ENCODE data around the gene INCA1.

INCA1 gene

GRCh38 chr17:4967539-4968485 lies 29.5 kb downstream of the INCA1 start, which contains the start of gene SPAG7:
TSS of gene SPAG7 (minus strand) at chr17:4967817. CDS start at chr17:4967804, 13 bp downstream.
- Histone ChIP-seq H4K20me1 (ENCODE audit: insufficient read depth, low read length) (peaks cover 4% of the 10 kb centered on the region), H3K4me1 (ENCODE audit: insufficient read depth, low read length) (peaks cover 32% of the 10 kb centered on the region), H3K27ac (ENCODE audit: low read length) (peak within 1 kb of the TSS; percentile 92), H3K27me3 (ENCODE audit: insufficient read depth, low read length, poor library complexity) (no peaks in the 10 kb centered on the region), H3K79me2 (ENCODE audit: insufficient read depth, low read length) (peaks cover 39% of the 10 kb centered on the region), H3K4me3 (ENCODE audit: low read depth in 1 of 2, low read length in 2 of 2) (peak within 1 kb of the TSS; percentile 48 to 87), H3K9ac (ENCODE audit: low read depth, low read length) (peak within 1 kb of the TSS; percentile 87), H3K9me3 (ENCODE audit: insufficient read depth, low read length, severe bottlenecking) (no peaks in the 10 kb centered on the region), H3K4me2 (ENCODE audit: insufficient read depth, low read length) (peak within 1 kb of the TSS; percentile 99), H3K36me3 (ENCODE audit: insufficient read depth, low read length) (peaks cover 40% of the 10 kb centered on the region), H2AFZ (ENCODE audit: low read depth, low read length) (peak within 1 kb of the TSS; percentile 83)
- ATAC-seq (ENCODE audit: insufficient read depth, low read depth) (peak; percentile 59), DNase-seq (peak; percentile 95)
- peak; percentile 3 for TF ChIP-seq CTCF (IDR thresholded peaks at IDR 0.05; ENCODE audit: borderline replicate concordance, extremely low read depth, low read length, poor library complexity, severe bottlenecking)
- no peak for TF ChIP-seq EZH2 (IDR thresholded peaks at IDR 0.05; ENCODE audit: borderline replicate concordance, low read depth, low read length, severe bottlenecking)

- Histone ChIP-seq H2AFZ (ENCODE audit: low read depth, low read length) (peak overlapping the region; percentile 73), H3K9ac (ENCODE audit: low read depth, low read length) (peak overlapping the region; percentile 87), H3K9me3 (ENCODE audit: insufficient read depth, low read length, severe bottlenecking) (no peaks in the 10 kb centered on the region), H3K27ac (ENCODE audit: low read length) (peak overlapping the region; percentile 92), H3K4me3 (ENCODE audit: low read depth in 1 of 2, low read length in 2 of 2) (peak overlapping the region; percentile 48 to 87), H3K4me2 (ENCODE audit: insufficient read depth, low read length) (peak overlapping the region; percentile 90), H4K20me1 (ENCODE audit: insufficient read depth, low read length) (no peaks in the 10 kb centered on the region), H3K79me2 (ENCODE audit: insufficient read depth, low read length) (peaks cover 39% of the 10 kb centered on the region), H3K27me3 (ENCODE audit: insufficient read depth, low read length, poor library complexity) (no peaks in the 10 kb centered on the region), H3K4me1 (ENCODE audit: insufficient read depth, low read length) (peaks cover 32% of the 10 kb centered on the region), H3K36me3 (ENCODE audit: insufficient read depth, low read length) (peaks cover 32% of the 10 kb centered on the region)
- no peak for TF ChIP-seq EZH2 (IDR thresholded peaks at IDR 0.05; ENCODE audit: borderline replicate concordance, low read depth, low read length, severe bottlenecking)
- TF ChIP-seq CTCF (IDR thresholded peaks at IDR 0.05; ENCODE audit: borderline replicate concordance, extremely low read depth, low read length, poor library complexity, severe bottlenecking): no peak
- DNase-seq (peak; percentile 99), ATAC-seq (ENCODE audit: insufficient read depth, low read depth) (peak; percentile 90)
These were observed 30.3 kb downstream of the INCA1 start for GRCh38 chr17:4966844-4967538.

GRCh38 chr17:4965311-4965986 lies 31.9 kb downstream of the INCA1 start:
- H4K20me1 ChIP-seq (ENCODE audit: insufficient read depth, low read length): no peaks in the 10 kb centered on the region
- no peak for TF ChIP-seq EZH2 (IDR thresholded peaks at IDR 0.05; ENCODE audit: borderline replicate concordance, low read depth, low read length, severe bottlenecking)
- TF ChIP-seq CTCF (IDR thresholded peaks at IDR 0.05; ENCODE audit: borderline replicate concordance, extremely low read depth, low read length, poor library complexity, severe bottlenecking): no peak
- H3K4me2 ChIP-seq (ENCODE audit: insufficient read depth, low read length): peak overlapping the region; percentile 90; the same call in 1 of the 2 replicates
- no peaks in the 10 kb centered on the region for H3K27me3 ChIP-seq (ENCODE audit: insufficient read depth, low read length, poor library complexity)
- DNase-seq (no peak), ATAC-seq (ENCODE audit: insufficient read depth, low read depth) (no peak)
- no peak overlapping the region for H3K4me3 ChIP-seq (ENCODE audit: low read depth in 1 of 2, low read length in 2 of 2)
- peaks cover 32% of the 10 kb centered on the region for H3K4me1 ChIP-seq (ENCODE audit: insufficient read depth, low read length)
- H3K9me3 ChIP-seq (ENCODE audit: insufficient read depth, low read length, severe bottlenecking): no peaks in the 10 kb centered on the region
- no peak overlapping the region for H2AFZ ChIP-seq (ENCODE audit: low read depth, low read length)
- H3K79me2 ChIP-seq (ENCODE audit: insufficient read depth, low read length): peaks cover 39% of the 10 kb centered on the region
- no peak overlapping the region for H3K27ac ChIP-seq (ENCODE audit: low read length)
- no peak overlapping the region for H3K9ac ChIP-seq (ENCODE audit: low read depth, low read length)
- H3K36me3 ChIP-seq (ENCODE audit: insufficient read depth, low read length): peaks cover 27% of the 10 kb centered on the region

Measured in DND-41 (cell line).